CD4-positive, alpha-beta T cell treated with Interleukin-15 for 1 hour (primary cell): ENCODE results near the gene NAA80.
"Not testable (repeated sequence)": the region's sequence is repeated elsewhere in the genome, so short reads cannot be mapped to it uniquely, and the experiment has no call there.

Source experiments
- DNase-seq: peaks from one replicate; pipeline ENCODE4 v3.0.0-alpha.2; 2020

NAA80 gene

GRCh38 chr3:50312041-50312440, 12.8 kb upstream of the NAA80 start:
- not testable (repeated sequence) for DNase-seq

DNA sequence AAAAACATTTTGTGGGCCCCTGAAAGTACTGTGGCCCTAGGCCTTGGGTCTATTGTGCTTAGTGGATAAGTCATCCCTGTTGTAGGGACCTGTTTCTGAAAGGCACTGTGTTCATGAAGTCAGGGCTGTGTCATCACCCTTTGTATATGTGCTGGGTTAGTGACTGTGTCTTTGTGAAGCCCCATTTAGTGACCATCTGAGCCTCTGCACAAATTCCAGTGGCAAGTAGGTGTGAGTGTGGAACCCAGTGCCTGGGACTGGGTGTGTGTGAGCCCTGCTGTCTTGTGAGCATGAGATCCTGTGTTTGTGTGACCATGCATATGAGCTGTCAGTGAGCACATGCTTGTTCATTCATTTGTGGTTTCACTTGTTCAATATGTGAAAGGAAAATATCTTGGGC, 5.4 kb upstream of the NAA80 start:
- no peak for DNase-seq

GRCh38 chr3:50303013-50303815, 4.0 kb upstream of the NAA80 start, which contains the start of gene HYAL1:
Gene HYAL1, minus strand, starts transcription at chr3:50303574. Its CDS starts 618 bp downstream, at chr3:50302956.
- DNase-seq = no peak

GRCh38 chr3:50302095-50303012, 3.1 kb upstream of the NAA80 start:
- no peak for DNase-seq

DNA sequence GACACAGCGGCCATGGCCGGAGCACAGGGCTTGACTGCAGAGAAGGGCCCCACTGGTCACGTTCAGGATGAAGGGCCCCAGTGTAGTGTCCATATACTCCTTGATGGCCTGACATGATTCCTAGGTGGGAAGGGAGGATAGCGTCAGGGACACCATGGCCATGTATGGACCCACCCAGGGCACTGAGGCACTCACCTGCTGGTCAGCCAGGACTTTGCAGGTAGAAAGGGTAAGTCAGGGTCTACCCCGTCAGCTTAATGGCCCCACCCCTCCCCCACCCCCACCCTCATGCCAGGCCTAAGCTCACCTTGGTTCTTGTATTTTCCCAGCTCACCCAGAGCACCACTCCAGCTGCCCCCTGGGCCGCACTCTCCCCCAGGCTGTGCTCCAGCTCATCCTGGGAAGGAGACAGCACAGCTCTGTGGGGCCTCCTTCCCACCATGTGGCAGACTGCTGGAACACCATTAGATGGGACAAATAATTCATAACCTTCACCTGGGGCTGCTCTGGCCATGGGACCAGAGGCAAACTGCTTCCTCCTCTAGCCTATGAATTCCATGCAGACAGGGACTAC, 1.6 kb upstream of the NAA80 start:
- no peak for DNase-seq

- DNase-seq = peak; percentile 69
These were observed 900 bp upstream of the NAA80 start for GRCh38 chr3:50299929-50300680.

DNA sequence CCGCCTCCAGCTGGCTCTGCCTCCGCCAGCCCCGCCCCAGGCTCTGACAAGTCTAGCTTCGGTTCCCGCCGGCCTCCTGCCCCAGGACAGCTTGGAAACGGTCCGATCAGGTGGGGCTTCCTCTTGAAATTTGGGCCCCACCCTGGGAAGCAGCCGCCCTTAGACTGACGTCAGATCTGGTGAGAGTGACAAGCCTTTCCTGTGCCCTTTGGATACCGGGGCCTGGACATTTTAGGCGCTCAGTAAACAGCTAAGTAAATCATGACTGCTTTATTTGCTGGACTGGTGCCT, 378 bp upstream of the NAA80 start:
- DNase-seq = no peak

DNA sequence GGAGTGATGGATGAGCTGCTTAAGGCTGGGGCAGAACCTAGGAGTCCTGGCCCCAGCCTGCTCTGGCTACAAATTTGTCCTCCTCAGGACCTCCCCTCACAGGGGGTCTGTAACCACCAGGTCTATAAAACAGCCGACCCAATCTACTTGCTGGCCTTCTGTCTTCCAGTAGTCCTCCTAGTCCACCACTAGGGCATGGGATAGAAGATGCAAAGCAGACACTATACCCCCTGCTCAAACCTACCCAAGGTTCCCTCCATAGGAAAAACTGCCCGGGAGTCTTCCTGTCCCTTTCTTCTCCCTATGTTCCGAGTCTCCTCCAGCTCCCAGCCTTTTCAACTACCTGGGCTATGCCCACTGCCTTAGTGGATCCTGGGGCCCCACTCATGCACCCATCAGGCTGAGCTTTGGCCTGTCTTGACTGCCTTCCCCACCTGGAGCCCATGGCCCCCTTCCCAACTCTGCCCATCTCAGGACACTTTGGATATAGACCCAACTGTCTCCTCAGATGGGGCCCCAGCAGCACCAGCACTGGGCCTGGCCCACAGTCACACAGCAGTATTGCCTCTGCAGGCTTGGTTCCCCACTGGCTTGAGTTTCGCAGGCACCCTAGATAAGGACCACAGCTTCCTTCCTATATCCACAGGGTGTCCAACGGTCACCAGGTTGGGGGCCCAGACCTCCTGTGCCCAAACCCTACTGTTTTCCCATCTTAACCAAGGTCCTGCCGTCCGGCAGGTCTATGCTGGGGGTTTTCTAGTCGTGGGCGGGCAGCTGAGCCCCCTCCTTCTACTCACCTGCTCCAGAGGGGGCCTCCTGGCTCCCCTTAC, 1.1 kb downstream of the NAA80 start:
- no peak for DNase-seq

GRCh38 chr3:50297384-50297775, 1.8 kb downstream of the NAA80 start:
- no peak for DNase-seq

GRCh38 chr3:50296721-50297383, 2.4 kb downstream of the NAA80 start:
- DNase-seq = no peak

- no peak for DNase-seq
These were observed 3.4 kb downstream of the NAA80 start for GRCh38 chr3:50295553-50296431.

DNA sequence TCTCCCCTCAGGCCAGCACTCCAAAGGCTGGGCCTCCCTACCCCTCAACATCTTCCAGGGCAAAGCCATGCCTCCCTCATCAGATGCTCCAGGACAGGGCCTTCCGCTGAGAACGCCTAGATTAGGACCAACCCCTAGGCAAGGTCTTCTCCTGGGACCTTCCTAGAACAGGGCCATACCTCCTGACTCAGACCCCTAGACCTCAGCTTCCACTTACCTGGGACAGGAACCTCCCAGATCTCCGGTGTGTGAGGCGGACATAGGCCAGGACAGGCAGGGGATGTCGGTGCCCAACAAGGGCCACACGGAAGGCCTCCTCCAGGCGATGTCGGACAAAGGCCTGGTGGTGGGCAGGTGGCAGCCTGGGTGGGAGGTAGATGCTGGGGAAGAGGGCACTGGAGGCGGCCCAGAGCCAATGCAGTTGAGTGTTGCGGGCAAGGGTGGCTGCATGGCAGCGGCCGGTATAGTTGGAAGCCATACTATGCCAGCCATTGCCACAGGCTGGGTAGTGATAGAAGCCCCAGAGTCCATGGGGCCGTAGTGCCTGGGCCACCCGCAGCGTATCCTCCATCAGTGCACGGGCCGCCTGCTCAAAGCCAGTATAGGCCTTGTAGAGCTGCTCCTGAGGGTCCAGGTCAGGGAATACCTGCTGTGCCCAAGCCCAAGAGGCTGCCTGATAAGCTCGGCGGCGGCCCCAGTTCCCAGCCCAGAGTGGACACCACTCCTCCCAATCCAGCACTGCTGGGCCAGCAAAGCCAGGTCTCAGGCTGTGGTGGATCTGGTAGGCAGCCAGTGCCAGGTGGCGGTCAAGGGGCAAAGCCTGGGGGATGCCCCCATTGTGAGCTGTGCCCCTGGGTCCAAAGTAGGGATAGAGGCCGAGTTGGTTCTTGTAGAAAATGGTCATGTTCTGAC, 4.5 kb downstream of the NAA80 start:
- no peak for DNase-seq

DNA sequence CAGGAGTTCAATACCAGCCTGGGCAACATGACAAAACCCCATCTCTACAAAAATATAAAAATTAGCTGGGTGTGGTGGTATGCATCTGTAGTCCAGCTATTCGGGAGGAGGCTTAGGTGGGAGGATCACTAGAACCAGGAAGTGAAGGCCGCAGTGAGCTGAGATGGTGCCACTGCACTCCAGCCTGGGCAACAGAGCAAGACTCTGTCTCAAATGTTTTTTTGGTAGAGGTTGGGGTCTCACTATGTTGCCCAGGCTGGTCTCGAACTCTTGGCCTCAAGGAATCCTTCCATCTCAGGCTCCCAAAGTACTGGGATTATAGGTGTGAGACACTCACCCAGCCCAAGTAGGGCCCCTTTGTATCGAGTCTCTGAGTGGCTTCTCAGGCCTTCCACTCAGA, 5.1 kb downstream of the NAA80 start:
- no peak for DNase-seq

- no peak for DNase-seq
These were observed 6.0 kb downstream of the NAA80 start for GRCh38 chr3:50293079-50293801.

DNA sequence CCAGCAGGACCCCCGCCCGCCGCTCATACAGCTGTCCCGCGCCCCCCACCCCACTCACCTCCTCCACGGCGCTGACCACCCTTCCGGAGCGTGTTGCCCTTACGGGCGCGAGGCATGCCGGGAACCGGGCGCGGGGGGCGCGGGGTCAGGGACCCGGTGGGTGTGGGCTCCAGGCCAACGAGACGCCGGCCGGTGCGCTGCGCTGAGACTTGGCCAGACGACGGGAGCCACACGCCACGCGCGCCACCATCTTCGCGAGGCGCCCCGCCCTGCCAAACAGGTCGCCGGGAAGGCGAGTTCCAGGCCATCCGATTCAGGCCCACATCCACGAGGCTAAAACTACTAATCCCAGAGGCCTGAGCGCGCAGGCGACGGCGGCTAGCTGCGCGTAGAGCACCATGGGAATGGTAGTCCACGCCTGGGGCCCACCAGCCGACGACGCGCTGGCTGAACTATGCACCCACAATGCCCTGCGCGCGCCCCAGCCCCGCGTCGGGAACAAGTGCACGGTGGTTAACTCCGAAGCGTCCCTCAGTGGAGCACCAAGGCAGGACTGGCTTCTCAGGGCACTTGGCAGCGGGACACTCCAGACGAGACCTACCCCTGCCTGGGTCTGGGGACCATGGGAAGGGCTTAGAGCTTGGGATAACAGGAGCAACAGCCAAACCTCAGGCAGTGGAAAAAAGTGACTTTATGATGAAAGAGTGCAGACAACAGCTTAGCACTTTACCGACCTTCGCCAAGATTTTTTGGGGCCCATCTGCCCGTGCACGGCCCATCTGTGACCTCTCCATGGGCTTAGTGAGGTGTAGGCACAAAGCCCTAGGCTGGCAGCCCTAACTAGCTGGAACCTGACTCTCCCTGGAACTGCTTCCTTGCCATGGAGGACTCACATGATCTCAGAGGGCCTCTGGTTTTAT, 6.8 kb downstream of the NAA80 start, which contains the start of gene IFRD2:
IFRD2 (minus strand) TSS at position 271 of the 920 bp plus-strand sequence; CDS start at position 116, 155 bp downstream.
- peak; percentile 96 for DNase-seq

DNA sequence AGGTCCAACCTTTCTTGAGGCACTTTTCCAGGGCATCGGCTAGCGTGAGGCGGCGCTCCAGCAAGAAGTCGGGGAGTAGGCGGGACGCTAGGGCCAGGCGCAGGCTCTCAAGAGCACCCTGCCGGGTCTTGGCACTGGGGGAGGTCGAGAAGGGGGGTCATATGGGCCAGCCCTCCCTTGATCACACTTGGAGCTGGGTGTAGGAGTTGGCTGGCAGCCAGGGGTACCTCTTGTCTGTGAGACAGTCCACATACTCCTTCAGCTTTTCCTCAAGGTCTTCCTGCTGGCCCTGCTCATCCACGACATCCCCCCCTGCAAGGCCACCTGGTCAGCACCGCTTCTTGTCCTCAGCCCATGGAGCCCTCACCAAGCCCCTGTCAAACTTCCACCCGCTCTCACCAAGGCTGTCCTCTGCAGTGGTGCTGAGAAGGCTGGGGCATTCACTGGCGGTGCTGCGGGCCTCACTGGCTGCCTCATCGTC, 9.0 kb downstream of the NAA80 start:
- no peak for DNase-seq

DNA sequence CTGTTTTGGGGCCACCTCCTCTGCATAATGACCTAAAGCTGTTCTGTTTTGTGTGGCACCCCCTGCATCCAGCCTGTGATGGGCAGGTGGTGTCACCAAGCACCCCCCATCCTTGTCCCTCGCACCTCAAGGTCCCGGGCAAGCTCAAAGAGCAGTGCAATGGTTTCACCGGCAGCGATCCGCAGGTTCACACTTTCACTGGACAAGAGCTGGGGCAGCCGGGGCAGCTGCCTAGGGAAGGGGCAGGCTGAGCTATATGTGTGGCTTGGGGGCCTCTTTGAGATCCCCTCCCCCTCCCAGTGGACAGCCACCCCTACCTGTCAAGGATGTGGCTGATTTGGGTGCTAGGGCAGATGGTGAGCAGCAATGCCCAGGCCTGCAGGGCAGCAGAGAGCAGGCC, 10.1 kb downstream of the NAA80 start:
- no peak for DNase-seq
